RWPE2 (cell line): ENCODE results near the gene ACSF3.

Experiments used
- ATAC-seq: fragments of 200-7000 bp; cut with Tn5 transposase; 3 replicates; pipeline ENCODE4 v1.9.1; 2021; ENCODE audit warnings: low read depth
- DNase-seq: peaks from one replicate; pipeline ENCODE4 v3.0.0-alpha.2; 2020; ENCODE audit warnings: low spot score
- H3K27ac ChIP-seq: fragments of 450-650 bp; 2 replicates; pipeline ENCODE4 v1.5.1; 2017; ENCODE audit warnings: mild to moderate bottlenecking; ENCODE audit not compliant: poor library complexity, severe bottlenecking
- H3K27me3 ChIP-seq: fragments of 250-450 bp; sonication (Bioruptor Pico); 2 replicates; pipeline ENCODE4 v1.5.1; 2021; ENCODE audit warnings: mild to moderate bottlenecking, moderate library complexity; ENCODE audit not compliant: insufficient read depth, poor library complexity, severe bottlenecking
- H3K36me3 ChIP-seq: fragments of 250-450 bp; sonication (Bioruptor Pico); 2 replicates; pipeline ENCODE4 v1.5.1; 2020; ENCODE audit warnings: low read depth, mild to moderate bottlenecking, moderate library complexity
- H3K4me1 ChIP-seq: fragments of 250-450 bp; sonication (Bioruptor Pico); 2 replicates; pipeline ENCODE4 v1.5.1; 2021; ENCODE audit warnings: mild to moderate bottlenecking, moderate library complexity; ENCODE audit not compliant: insufficient read depth, poor library complexity, severe bottlenecking
- H3K4me3 ChIP-seq: fragments of 250-450 bp; sonication (Bioruptor Pico); 2 replicates; pipeline ENCODE4 v1.5.1; 2021; ENCODE audit warnings: mild to moderate bottlenecking, moderate library complexity; ENCODE audit not compliant: severe bottlenecking
- H3K9me3 ChIP-seq: fragments of 250-450 bp; sonication (Bioruptor Pico); 2 replicates; pipeline ENCODE4 v1.5.1; 2021; ENCODE audit warnings: mild to moderate bottlenecking, moderate library complexity; ENCODE audit not compliant: severe bottlenecking
- TF ChIP-seq, protein P1 (sequence below): fragments of 450-650 bp; IDR thresholded peaks from one replicate; pipeline ENCODE4 v1.5.1; 2017; ENCODE audit warnings: mild to moderate bottlenecking, moderate library complexity; ENCODE audit not compliant: poor library complexity, severe bottlenecking

Gene ACSF3

DNA sequence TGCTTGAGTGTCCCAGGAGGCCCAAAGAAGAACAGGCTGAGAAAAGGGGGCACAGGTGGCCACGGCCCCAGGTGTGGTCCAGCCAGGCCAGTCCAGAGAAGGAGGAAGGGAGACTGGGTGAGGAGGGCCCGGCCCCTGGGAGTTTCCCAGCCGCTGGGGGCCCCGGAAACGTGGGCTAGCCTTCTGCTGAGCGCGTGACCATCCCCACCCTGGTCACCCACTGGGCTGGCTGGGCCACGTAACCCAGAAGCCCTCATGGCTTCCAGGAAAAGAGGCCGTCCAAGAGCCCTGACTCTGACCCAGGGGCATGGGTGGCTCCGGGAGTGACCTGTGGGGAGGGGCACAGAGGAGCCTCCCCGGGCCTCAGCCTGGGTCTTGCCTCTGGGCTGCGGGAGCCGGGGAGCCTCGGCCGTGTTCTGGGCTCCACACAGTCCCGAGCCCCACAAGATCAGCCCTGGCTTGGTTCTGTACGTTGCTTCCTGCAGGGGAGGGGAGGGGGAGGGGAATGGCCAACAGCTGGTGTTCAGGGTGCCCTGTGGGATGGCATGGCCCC, 29.8 kb upstream of the ACSF3 start:
- no peaks in the 10 kb centered on the region for H3K9me3 ChIP-seq
- H3K4me3 ChIP-seq = no peak overlapping the region
- H3K27ac ChIP-seq = no peak overlapping the region
- no peak for DNase-seq
- peaks cover 2% of the 10 kb centered on the region for H3K4me1 ChIP-seq
- ATAC-seq = no peak
- H3K27me3 ChIP-seq = no peaks in the 10 kb centered on the region
- H3K36me3 ChIP-seq = no peaks in the 10 kb centered on the region
- TF ChIP-seq, protein P1, sequence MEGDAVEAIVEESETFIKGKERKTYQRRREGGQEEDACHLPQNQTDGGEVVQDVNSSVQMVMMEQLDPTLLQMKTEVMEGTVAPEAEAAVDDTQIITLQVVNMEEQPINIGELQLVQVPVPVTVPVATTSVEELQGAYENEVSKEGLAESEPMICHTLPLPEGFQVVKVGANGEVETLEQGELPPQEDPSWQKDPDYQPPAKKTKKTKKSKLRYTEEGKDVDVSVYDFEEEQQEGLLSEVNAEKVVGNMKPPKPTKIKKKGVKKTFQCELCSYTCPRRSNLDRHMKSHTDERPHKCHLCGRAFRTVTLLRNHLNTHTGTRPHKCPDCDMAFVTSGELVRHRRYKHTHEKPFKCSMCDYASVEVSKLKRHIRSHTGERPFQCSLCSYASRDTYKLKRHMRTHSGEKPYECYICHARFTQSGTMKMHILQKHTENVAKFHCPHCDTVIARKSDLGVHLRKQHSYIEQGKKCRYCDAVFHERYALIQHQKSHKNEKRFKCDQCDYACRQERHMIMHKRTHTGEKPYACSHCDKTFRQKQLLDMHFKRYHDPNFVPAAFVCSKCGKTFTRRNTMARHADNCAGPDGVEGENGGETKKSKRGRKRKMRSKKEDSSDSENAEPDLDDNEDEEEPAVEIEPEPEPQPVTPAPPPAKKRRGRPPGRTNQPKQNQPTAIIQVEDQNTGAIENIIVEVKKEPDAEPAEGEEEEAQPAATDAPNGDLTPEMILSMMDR = no peak

DNA sequence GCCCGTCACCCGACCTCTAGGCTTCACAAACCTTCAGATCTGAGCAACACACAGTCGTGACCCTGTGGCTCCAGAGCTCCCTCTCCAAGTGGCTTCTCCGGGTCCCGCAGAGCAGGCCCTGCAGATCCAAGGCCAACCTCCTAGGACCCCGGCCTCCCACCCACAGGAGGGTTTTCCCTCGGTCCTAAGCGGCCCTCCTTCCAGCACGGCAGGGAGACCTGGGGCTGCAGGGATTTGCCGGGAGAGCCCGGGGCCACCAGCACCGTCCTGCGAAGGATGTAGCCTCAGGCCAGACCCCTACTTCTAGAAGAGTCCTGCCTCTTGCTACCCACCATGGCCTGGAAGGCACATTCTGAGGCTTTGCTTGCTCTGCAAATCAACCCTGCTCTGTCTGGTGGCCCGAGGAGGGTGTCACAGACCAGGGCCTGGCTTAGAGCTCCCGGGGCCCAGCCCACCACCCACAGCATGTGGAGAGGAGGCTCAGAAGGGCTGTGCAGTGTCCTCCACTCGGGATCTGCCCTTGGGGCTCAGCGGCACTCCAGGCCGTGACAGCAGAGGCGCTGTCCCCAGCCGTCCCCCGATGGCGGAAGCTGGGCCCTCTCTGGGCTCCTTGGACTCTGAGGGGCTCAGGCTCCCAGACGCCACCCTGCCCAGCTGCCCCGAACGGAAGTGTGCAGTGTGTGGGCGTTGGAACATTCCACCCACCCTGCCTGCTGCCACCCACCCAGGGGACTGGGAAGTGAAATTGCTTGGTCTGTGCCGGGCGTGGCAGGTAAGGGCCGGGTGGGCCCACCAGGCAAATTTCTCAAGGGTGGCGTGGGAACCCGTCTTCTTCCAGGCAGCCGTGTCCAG, 28.8 kb upstream of the ACSF3 start:
- Histone ChIP-seq H3K4me3 (no peak overlapping the region), H3K27ac (no peak overlapping the region), H3K36me3 (no peaks in the 10 kb centered on the region), H3K4me1 (peaks cover 2% of the 10 kb centered on the region), H3K27me3 (no peaks in the 10 kb centered on the region), H3K9me3 (no peaks in the 10 kb centered on the region)
- TF ChIP-seq, protein P1 = no peak
- ATAC-seq = no peak
- no peak for DNase-seq

DNA sequence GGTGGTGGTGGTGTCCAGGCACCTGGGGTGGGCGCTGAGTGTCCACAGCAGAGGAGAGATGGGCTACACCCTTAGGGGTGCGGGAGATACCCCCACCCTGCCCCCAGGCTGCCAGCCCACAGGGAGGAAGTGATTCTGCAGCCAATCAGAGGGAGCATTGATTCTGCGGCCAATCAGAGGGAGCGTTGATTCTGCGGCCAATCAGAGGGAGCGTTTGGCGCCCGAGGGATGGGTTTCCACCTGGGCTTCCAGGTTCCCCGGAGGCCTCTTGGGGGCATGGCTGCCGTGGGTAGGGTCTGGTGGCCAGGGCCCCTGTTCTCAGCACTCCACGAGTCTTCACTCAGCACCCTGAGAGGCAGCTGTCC, 28.2 kb upstream of the ACSF3 start:
- TF ChIP-seq, protein P1 = no peak
- H3K4me1 ChIP-seq = peaks cover 2% of the 10 kb centered on the region
- no peak overlapping the region for H3K4me3 ChIP-seq
- DNase-seq (no peak), ATAC-seq (no peak)
- H3K27me3 ChIP-seq = no peaks in the 10 kb centered on the region
- no peak overlapping the region for H3K27ac ChIP-seq
- H3K9me3 ChIP-seq = no peaks in the 10 kb centered on the region
- no peaks in the 10 kb centered on the region for H3K36me3 ChIP-seq

DNA sequence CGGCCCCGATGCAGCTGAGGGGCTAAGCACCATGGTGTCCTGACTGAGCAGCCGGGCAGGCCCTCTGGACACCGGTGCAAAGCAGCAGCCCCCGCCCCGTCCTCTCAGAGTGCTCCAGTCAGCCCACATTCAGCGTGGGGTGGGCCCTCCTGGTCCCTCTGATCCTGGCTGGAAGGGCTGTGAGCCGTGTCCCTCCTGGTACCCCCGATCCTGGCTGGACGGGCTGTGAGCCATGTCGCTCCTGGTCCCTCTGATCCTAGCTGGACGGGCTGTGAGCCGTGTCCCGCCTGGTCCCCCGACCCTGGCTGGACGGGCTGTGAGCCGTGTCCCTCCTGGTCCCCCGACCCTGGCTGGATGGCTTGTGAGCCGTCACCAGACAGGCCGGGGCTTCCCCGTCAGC, 26.9 kb upstream of the ACSF3 start:
- TF ChIP-seq, protein P1 = no peak
- ATAC-seq (no peak), DNase-seq (no peak)
- Histone ChIP-seq H3K4me3 (no peak overlapping the region), H3K27me3 (peaks cover 3% of the 10 kb centered on the region), H3K9me3 (no peaks in the 10 kb centered on the region), H3K27ac (no peak overlapping the region), H3K4me1 (peaks cover 2% of the 10 kb centered on the region), H3K36me3 (no peaks in the 10 kb centered on the region)
